Fibroblast of gingiva (primary cell): ENCODE data around the gene KRTAP10-2.
"Not testable (repeated sequence)": the region's sequence is repeated elsewhere in the genome, so short reads cannot be mapped to it uniquely, and the experiment has no call there.

ENCODE experiments used
- DNase-seq: peaks from one replicate; pipeline ENCODE4 v3.0.0-alpha.2; 2011; ENCODE audit warnings: low read depth

KRTAP10-2 gene

DNA sequence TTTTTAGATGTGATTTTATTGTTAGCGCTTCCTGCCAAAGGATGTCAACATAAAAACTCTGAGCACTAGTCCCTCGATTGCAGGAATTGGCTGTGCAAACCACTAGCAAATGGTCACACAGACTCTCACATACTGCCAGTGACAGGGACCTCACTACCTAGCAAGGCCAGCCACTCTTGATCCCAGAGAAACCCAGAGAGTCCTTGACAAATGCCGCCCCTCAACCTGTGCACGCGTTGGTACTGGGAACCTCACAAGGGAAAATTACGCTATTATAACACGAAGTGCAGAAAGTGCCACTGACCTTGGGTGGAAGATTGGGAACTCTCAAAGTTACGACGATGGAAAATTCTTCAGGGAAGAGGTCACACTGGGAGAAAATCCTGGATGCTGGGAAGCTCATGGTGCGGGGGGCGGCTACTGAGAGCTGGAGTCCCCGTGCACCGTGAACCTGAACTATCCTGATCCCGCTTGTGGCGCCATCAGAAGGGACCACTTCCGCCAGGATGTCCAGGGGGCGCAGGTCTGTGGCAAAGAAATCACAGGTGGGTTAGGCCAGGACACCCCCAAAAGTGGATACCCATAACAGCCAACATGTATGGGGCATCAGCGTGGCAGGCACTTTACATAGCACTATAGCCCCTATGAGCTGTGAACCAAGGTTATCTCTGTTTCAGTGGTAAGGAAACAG lies 16.3 kb upstream of the KRTAP10-2 start:
- no peak for DNase-seq

DNA sequence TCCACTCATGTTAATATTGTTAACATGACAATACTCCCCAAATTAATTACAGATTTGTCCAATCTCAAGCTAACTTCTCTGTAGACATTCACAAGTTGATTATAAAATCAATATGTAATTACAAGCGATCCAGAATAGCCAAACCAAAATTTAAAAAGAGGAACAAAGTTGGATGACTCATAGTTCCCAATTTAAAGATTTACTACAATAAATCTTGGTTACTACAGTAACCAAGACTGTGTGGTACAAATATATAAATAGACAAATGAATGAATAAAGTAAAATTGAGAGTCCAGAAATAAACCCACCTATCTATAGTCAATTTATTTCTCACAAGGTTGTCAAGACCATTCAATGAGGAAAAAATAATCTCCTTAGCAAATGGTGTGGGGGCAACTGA lies 15.1 kb upstream of the KRTAP10-2 start:
- no peak for DNase-seq

DNA sequence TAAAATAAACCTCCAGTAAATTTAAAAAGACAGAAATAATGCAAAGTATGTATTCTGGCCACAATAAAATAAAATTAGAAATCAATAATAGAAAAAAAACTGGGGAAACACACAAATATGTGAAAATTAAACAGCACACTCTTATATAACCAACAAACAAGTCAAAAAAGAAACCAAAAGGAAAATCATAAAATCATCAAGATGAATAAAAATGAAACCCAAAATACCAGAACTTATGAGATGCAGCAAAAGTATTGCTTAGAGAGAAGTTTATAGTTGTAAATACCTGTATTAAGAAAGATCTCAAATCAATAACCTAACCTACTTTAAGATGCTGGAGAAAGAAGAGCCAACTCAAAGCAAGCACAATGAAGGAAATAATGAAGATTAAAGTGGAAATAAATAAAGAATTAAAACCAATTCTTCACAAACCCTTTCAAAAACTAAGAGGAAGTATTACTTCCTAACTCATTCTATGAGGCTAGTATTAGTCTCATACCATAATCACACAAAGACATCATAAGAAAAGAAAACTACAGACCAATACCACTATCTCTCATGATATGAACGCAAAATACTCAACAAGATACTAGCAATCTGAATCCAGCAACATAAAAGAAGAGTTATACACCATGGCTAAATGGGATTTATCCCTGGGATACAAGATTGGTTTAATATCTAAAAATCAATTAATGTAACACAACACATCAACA lies 13.7 kb upstream of the KRTAP10-2 start:
- no peak for DNase-seq

GRCh38 chr21:44564099-44564498 lies 12.8 kb upstream of the KRTAP10-2 start:
- DNase-seq = no peak

GRCh38 chr21:44558695-44559094 lies 7.4 kb upstream of the KRTAP10-2 start, which contains the start of gene KRTAP10-3:
KRTAP10-3 (minus strand) TSS chr21:44558795; CDS start chr21:44558715, 80 bp downstream.
- no peak for DNase-seq

- DNase-seq = not testable (repeated sequence)
Observed at GRCh38 chr21:44558329-44558675, 7.0 kb upstream of the KRTAP10-2 start.

- DNase-seq = no peak
Observed at GRCh38 chr21:44557491-44558328, 6.4 kb upstream of the KRTAP10-2 start.

DNA sequence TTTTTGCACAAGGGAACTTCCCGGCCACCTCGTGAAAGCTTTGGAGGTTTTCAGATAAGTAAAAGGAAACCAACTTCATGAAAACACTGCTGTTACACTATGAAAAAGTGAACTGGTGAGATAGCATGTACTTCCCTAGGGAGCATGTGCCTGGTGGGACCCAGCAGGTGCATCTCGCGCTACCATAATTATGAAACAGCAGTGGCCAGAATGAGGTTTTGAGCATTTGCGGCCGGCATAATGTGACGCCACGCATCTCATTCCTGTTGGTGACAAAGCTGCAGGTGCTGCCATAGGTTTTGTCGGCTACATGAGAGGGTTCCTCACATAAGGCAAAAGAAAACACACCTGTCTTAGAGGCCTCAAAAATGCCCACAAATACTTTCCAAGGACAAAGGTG lies 5.6 kb upstream of the KRTAP10-2 start:
- DNase-seq = no peak

- no peak for DNase-seq
Observed at GRCh38 chr21:44555200-44555875, 4.0 kb upstream of the KRTAP10-2 start.

DNA sequence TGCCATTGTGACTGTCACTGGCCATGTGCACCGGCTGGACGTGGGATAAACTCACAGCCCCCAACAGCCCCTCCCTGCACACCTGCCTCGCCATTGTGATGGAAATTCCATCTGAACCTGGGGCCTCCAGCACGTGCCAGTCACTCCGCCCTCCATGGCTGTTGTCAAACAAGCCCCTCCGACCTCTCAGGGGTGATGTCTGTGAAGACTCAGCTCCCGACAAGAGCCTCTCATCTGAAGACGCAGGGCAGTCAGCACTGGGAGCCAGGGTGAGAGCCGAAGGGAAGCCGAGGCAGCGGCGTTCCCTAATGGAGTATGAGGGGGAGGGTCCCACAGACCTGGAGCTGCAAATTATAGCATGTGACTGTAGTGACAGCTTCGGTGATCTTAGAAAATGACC lies 1.4 kb upstream of the KRTAP10-2 start:
- no peak for DNase-seq

GRCh38 chr21:44552136-44552535 lies 831 bp upstream of the KRTAP10-2 start:
- DNase-seq = no peak

DNA sequence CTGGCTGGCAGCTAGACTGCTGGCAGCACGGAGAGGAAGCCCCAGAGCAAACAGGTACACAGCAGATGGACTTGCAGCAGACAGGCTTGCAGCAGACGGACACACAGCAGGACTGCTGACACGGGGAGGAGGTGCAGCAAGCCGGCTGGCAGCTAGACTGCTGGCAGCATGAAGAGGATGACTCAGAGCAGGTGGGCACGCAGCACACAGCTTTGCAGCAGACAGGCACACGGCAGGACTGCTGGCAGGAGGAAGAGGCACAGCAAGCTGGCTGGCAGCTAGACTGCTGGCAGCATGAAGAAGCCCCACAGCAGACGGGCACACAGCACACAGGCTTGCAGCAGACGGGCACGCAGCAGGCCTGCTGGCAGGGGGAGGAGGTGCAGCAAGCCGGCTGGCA lies 498 bp downstream of the KRTAP10-2 start:
- no peak for DNase-seq

- not testable (repeated sequence) for DNase-seq
Observed at GRCh38 chr21:44550285-44550684, 1.0 kb downstream of the KRTAP10-2 start.

- DNase-seq = no peak
Observed at GRCh38 chr21:44549525-44550211, 1.6 kb downstream of the KRTAP10-2 start.

- DNase-seq = no peak
Observed at GRCh38 chr21:44548922-44549321, 2.4 kb downstream of the KRTAP10-2 start.

- no peak for DNase-seq
Observed at GRCh38 chr21:44548381-44548780, 2.9 kb downstream of the KRTAP10-2 start.

GRCh38 chr21:44547656-44548331 lies 3.5 kb downstream of the KRTAP10-2 start:
- DNase-seq = no peak

GRCh38 chr21:44544566-44544965 lies 6.7 kb downstream of the KRTAP10-2 start:
- DNase-seq = no peak

DNA sequence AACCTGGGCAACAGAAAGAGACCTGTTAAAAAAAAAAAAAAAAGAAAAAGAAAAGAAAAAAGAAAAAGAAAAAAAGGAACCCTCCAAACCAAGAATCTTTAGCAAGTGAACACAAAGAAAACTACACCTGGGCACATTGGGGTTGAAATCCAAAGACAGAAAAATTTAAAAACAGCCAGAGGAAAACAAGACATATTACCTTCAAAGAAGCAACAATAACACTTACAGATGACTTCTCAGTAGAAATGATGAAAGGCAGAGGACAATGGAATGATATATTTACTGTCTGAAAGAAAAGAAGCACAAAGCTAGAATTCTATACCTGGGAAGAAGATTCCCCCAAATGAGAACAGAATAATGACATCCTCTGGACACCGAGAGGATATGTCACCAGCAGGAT lies 8.6 kb downstream of the KRTAP10-2 start:
- no peak for DNase-seq

DNA sequence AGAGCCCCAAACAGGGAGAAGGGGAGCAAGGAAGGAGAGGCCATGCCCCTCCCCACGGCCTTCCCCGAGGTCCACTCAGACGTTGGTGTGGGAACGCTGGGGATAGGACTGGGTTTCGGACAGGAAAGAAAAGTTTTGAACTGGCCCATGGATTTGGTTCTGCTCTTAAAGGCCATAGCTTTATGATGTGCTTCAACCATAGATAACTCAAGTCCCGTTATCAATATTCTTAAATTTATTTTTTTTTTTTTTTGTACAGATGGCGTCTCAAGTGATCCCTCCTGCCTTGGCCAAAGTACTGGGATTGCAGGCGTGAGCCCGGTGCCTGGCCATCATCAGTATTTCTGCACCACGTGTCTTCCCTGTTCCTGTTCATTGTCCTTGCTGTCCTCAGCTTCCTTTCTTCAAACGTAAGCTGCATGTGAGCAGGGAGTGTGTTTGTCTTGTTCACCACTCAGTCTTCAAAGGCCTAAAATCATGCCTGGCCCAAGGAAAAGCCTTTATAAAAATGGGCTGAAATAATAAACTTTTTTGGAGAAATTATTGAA lies 10.5 kb downstream of the KRTAP10-2 start:
- no peak for DNase-seq
